Neuronal stem cell (in vitro differentiated cells): Measurements from ENCODE around the gene KLHDC10.
"Not testable (repeated sequence)": the region's sequence is repeated elsewhere in the genome, so short reads cannot be mapped to it uniquely, and the experiment has no call there.

Source experiments
- DNase-seq: peaks from one replicate; pipeline ENCODE4 v3.0.0-alpha.2; 2013; ENCODE audit warnings: low spot score
- H2AFZ ChIP-seq: one replicate; pipeline ENCODE4 v1.6.1; 2013; ENCODE audit warnings: mild to moderate bottlenecking, low read length, inconsistent platforms
- H2AK5ac ChIP-seq: 2 replicates; pipeline ENCODE4 v1.6.1; 2013; ENCODE audit warnings: low read depth, mild to moderate bottlenecking, inconsistent platforms, low read length, moderate library complexity, mixed read lengths
- H2BK120ac ChIP-seq: 2 replicates; pipeline ENCODE4 v1.6.1; 2013; ENCODE audit warnings: low read depth, mild to moderate bottlenecking, inconsistent platforms, low read length, moderate library complexity, mixed read lengths
- H2BK12ac ChIP-seq: one replicate; pipeline ENCODE4 v1.6.1; 2013; ENCODE audit warnings: low read length, inconsistent platforms
- H2BK15ac ChIP-seq: 2 replicates; pipeline ENCODE4 v1.6.1; 2013; ENCODE audit warnings: mild to moderate bottlenecking, low read length, inconsistent platforms, mixed read lengths
- H2BK5ac ChIP-seq: one replicate; pipeline ENCODE4 v1.6.1; 2013; ENCODE audit warnings: inconsistent platforms, mild to moderate bottlenecking, low read length, moderate library complexity
- H3K14ac ChIP-seq: one replicate; pipeline ENCODE4 v1.6.1; 2013; ENCODE audit warnings: low read length, inconsistent platforms
- H3K18ac ChIP-seq: 2 replicates; pipeline ENCODE4 v1.6.1; 2013; ENCODE audit warnings: low read length, inconsistent platforms
- H3K23ac ChIP-seq: 2 replicates; pipeline ENCODE4 v1.6.1; 2013; ENCODE audit warnings: low read depth, mild to moderate bottlenecking, mixed read lengths, low read length, inconsistent platforms; ENCODE audit not compliant: poor library complexity
- H3K27ac ChIP-seq: replicated peaks from 3 replicates; pipeline ENCODE4 v1.5.1; 2013; ENCODE audit warnings: low read length, inconsistent platforms
- H3K27me3 ChIP-seq, 3 experiments: 2 replicates each; pipeline ENCODE4 v1.6.1; 2013; ENCODE audit warnings: low read length in 3 of 3, mild to moderate bottlenecking in 2 of 3, inconsistent platforms in 1 of 3, low read depth in 1 of 3, mixed read lengths in 1 of 3, moderate library complexity in 1 of 3; ENCODE audit not compliant: control insufficient read depth in 3 of 3, insufficient read depth in 3 of 3
- H3K36me3 ChIP-seq, 2 donors: replicated peaks in 1 of 2; 2 replicates each; pipeline ENCODE4 v1.6.1; 2013; ENCODE audit warnings: low read length in 2 of 2; ENCODE audit not compliant: control insufficient read depth in 2 of 2, insufficient read depth in 2 of 2
- H3K4ac ChIP-seq: 2 replicates; pipeline ENCODE4 v1.6.1; 2013; ENCODE audit warnings: inconsistent platforms, mild to moderate bottlenecking, low read length, moderate library complexity
- H3K4me1 ChIP-seq, 2 donors: 1 replicate in 1 of 2; 2 replicates in 1 of 2; pipeline ENCODE4 v1.6.1; 2013; ENCODE audit warnings: low read length in 2 of 2, low read depth in 1 of 2; ENCODE audit not compliant: control insufficient read depth in 2 of 2, insufficient read depth in 1 of 2
- H3K4me2 ChIP-seq: one replicate; pipeline ENCODE4 v1.6.1; 2013; ENCODE audit warnings: mild to moderate bottlenecking, low read length, inconsistent platforms; ENCODE audit not compliant: insufficient read depth, poor library complexity, severe bottlenecking
- H3K4me3 ChIP-seq, 2 donors: 2 replicates each; pipeline ENCODE4 v1.5.1; 2013; ENCODE audit warnings: low read length in 2 of 2, mild to moderate bottlenecking in 2 of 2, inconsistent platforms in 1 of 2, moderate library complexity in 1 of 2
- H3K79me1 ChIP-seq: one replicate; pipeline ENCODE4 v1.6.1; 2013; ENCODE audit warnings: low read depth, mild to moderate bottlenecking, inconsistent platforms, low read length, moderate library complexity
- H3K9ac ChIP-seq: one replicate; pipeline ENCODE4 v1.6.1; 2013; ENCODE audit warnings: mild to moderate bottlenecking, low read depth, low read length, inconsistent platforms; ENCODE audit not compliant: poor library complexity
- H3K9me3 ChIP-seq, 2 donors: replicated peaks in 1 of 2; 2 replicates each; pipeline versions ENCODE3 to v1.6.1; 2013; ENCODE audit warnings: low read length in 2 of 2, mild to moderate bottlenecking in 2 of 2, inconsistent platforms in 1 of 2, low read depth in 1 of 2, mixed read lengths in 1 of 2, moderate library complexity in 1 of 2; ENCODE audit not compliant: control insufficient read depth in 2 of 2, insufficient read depth in 1 of 2
- H4K8ac ChIP-seq: one replicate; pipeline ENCODE4 v1.6.1; 2013; ENCODE audit warnings: low read depth, mild to moderate bottlenecking, inconsistent platforms, low read length, moderate library complexity
- H4K91ac ChIP-seq: one replicate; pipeline ENCODE4 v1.6.1; 2013; ENCODE audit warnings: low read length, low read depth, mild to moderate bottlenecking, inconsistent platforms; ENCODE audit not compliant: poor library complexity
- WGBS, 2 donors: extraction: QIAGEN DNeasy Blood & Tissue Kit; methylation state at CpG; one replicate each; pipeline ENCODE4 v1.1.7; 2013; ENCODE audit warnings: missing lambda C conversion rate in 2 of 2, mixed read lengths in 1 of 2; ENCODE audit not compliant: insufficient read length in 2 of 2, insufficient replicate concordance in 1 of 2; ENCODE audit errors: extremely low coverage in 2 of 2; 5-methylcytosine and 5-hydroxymethylcytosine counted together

Gene KLHDC10

GRCh38 chr7:130108809-130109208, 38.5 kb downstream of the KLHDC10 start:
- H4K8ac ChIP-seq = no peak overlapping the region
- no peak overlapping the region for H2AK5ac ChIP-seq
- no peak overlapping the region for H2BK12ac ChIP-seq
- no peak overlapping the region for H3K14ac ChIP-seq
- no peak overlapping the region for H3K4ac ChIP-seq
- whole genome bisulfite sequencing, 2 donors = 100% methylated on average over 1 of the region's 10 CpGs; no CpG with 5 or more reads in 1 of the 2 donors
- H3K9ac ChIP-seq = no peak overlapping the region
- no peak overlapping the region for H2BK5ac ChIP-seq
- H3K9me3 ChIP-seq = no peaks in the 10 kb centered on the region
- no peak for DNase-seq
- no peak overlapping the region for H3K27ac ChIP-seq
- no peak overlapping the region for H3K18ac ChIP-seq
- H3K4me2 ChIP-seq = no peak overlapping the region
- no peak overlapping the region for H4K91ac ChIP-seq
- H3K23ac ChIP-seq = no peak overlapping the region
- H3K36me3 ChIP-seq = no peaks in the 10 kb centered on the region
- H3K27me3 ChIP-seq = no peaks in the 10 kb centered on the region
- no peak overlapping the region for H2BK15ac ChIP-seq
- no peak overlapping the region for H3K4me3 ChIP-seq
- H3K4me1 ChIP-seq = no peaks in the 10 kb centered on the region
- H3K79me1 ChIP-seq = no peaks in the 10 kb centered on the region
- no peak overlapping the region for H2AFZ ChIP-seq
- H2BK120ac ChIP-seq = no peak overlapping the region

DNA sequence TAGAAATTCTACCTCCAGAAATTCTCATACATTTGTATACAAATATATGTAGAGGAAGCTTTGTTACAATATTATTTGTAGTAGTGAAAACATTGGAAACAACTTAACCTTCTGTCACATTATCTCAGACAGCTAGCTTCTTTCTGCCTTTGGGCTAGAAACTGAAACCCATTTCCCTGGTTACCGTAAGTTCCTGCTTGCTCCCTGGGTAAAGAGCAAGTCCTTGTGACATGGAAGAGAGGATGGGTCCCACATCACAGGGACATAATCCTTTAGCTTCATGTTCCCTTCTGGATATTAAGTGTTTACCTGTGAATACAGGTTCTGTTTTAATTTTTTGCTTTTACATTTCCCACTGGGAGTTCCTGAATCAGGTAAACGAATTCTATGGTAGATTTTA, 41.8 kb downstream of the KLHDC10 start:
- H3K36me3 ChIP-seq = no peaks in the 10 kb centered on the region
- WGBS, 2 donors = no CpG with 5 or more reads among the region's 2 CpGs

DNA sequence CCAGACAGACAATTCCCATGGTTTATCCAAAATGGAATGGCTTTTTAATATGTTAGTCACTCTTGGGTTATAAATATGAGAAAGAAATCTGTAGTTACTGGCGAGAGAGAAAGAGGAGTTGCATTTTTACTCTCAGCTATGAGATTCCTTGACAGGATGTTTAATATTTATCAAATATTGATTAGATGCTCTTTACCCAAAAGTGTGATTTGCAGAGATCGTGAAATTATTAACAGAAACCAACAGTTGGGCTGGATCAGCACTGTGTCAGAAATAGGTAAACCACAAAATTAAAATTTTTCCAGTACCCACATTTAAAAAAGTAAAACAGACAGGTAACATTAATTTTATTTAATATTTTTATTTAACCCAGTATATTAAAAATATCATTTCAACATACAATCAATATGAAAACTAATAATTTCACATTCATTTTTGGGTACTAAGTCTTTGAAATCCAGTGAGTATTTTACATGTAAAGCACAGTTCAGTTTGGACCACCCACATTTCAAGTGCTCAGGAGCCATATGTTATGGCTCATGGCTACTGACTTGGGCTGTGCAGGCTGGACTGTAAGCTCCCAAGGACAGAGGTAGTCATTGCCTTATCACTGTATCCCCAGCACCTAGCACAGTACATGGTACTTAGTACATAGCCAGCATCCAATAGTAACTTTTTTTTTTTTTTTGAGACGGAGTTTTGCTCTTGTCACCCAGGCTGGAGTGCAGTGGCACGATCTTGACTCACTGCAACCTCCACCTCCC, 42.5 kb downstream of the KLHDC10 start:
- H3K4me1 ChIP-seq = no peaks in the 10 kb centered on the region
- H3K9me3 ChIP-seq = no peaks in the 10 kb centered on the region
- H3K79me1 ChIP-seq = no peaks in the 10 kb centered on the region
- no peaks in the 10 kb centered on the region for H3K27me3 ChIP-seq
- DNase-seq = no peak
- H2BK5ac ChIP-seq = no peak overlapping the region
- H4K91ac ChIP-seq = no peak overlapping the region
- no peak overlapping the region for H2BK12ac ChIP-seq
- no peak overlapping the region for H3K14ac ChIP-seq
- H2BK120ac ChIP-seq = no peak overlapping the region
- no peak overlapping the region for H2BK15ac ChIP-seq
- no CpG with 5 or more reads among the region's 4 CpGs for WGBS, 2 donors
- H3K18ac ChIP-seq = no peak overlapping the region
- no peak overlapping the region for H2AK5ac ChIP-seq
- no peak overlapping the region for H3K4me3 ChIP-seq
- no peak overlapping the region for H4K8ac ChIP-seq
- no peaks in the 10 kb centered on the region for H3K36me3 ChIP-seq
- no peak overlapping the region for H3K9ac ChIP-seq
- H3K4ac ChIP-seq = no peak overlapping the region
- H3K23ac ChIP-seq = no peak overlapping the region
- H3K27ac ChIP-seq = no peak overlapping the region
- no peak overlapping the region for H3K4me2 ChIP-seq
- H2AFZ ChIP-seq = no peak overlapping the region

More for the DNA sequence above, 41.8 kb downstream of the KLHDC10 start:
- no peak overlapping the region for H2BK120ac ChIP-seq
- no peaks in the 10 kb centered on the region for H3K27me3 ChIP-seq
- H3K79me1 ChIP-seq = no peaks in the 10 kb centered on the region
- H3K4me3 ChIP-seq = no peak overlapping the region
- no peak overlapping the region for H3K23ac ChIP-seq
- no peak overlapping the region for H3K27ac ChIP-seq
- H4K8ac ChIP-seq = no peak overlapping the region
- no peaks in the 10 kb centered on the region for H3K9me3 ChIP-seq
- no peak overlapping the region for H3K4ac ChIP-seq
- no peaks in the 10 kb centered on the region for H3K4me1 ChIP-seq
- H2AK5ac ChIP-seq = no peak overlapping the region
- H3K9ac ChIP-seq = no peak overlapping the region
- no peak overlapping the region for H3K18ac ChIP-seq
- H3K14ac ChIP-seq = no peak overlapping the region
- H3K4me2 ChIP-seq = no peak overlapping the region
- H4K91ac ChIP-seq = no peak overlapping the region
- no peak overlapping the region for H2BK12ac ChIP-seq
- H2BK5ac ChIP-seq = no peak overlapping the region
- no peak overlapping the region for H2BK15ac ChIP-seq
- no peak for DNase-seq
- no peak overlapping the region for H2AFZ ChIP-seq

- H3K9me3 ChIP-seq, H2BK12ac ChIP-seq, H3K9ac ChIP-seq, DNase-seq, H2BK15ac ChIP-seq, H4K8ac ChIP-seq, H3K4me2 ChIP-seq, H3K23ac ChIP-seq, H2AK5ac ChIP-seq, H3K4ac ChIP-seq, H3K27me3 ChIP-seq, H4K91ac ChIP-seq, H2AFZ ChIP-seq, H3K14ac ChIP-seq, H3K4me3 ChIP-seq, H3K27ac ChIP-seq, H3K79me1 ChIP-seq, H3K36me3 ChIP-seq, H3K4me1 ChIP-seq, H3K18ac ChIP-seq, H2BK120ac ChIP-seq, H2BK5ac ChIP-seq: not testable (repeated sequence)
- WGBS, 2 donors = no CpG with 5 or more reads among the region's 5 CpGs
Observed at GRCh38 chr7:130113426-130113805, 43.1 kb downstream of the KLHDC10 start.
